HL-60 (cell line): ENCODE measurements around the gene HOXA11.

Experiments used
- DNase-seq, 2 experiments: peaks; one replicate each; pipeline ENCODE4 v3.0.0-alpha.2; 2010 to 2020; ENCODE audit warnings: low read depth in 1 of 2, low spot score in 1 of 2
- H3K27ac ChIP-seq: fragments of 250-450 bp; sonication (Bioruptor Pico); replicated peaks from 2 replicates; pipeline ENCODE4 v1.5.1; 2020; ENCODE audit warnings: mild to moderate bottlenecking, moderate library complexity
- H3K27me3 ChIP-seq: fragments of 250-450 bp; sonication (Bioruptor Pico); 2 replicates; pipeline ENCODE4 v1.5.1; 2021; ENCODE audit warnings: mild to moderate bottlenecking, moderate library complexity; ENCODE audit not compliant: insufficient read depth, poor library complexity, severe bottlenecking
- H3K4me3 ChIP-seq: replicated peaks from 2 replicates; pipeline ENCODE4 v1.5.1; 2011; ENCODE audit warnings: mild to moderate bottlenecking, control low read depth, low read length; ENCODE audit not compliant: insufficient read depth
- GABPA ChIP-seq: IDR thresholded peaks from 2 replicates; pipeline ENCODE4 v1.6.1; 2012; ENCODE audit warnings: low read depth
- POLR2AphosphoS5 ChIP-seq: IDR thresholded peaks from 2 replicates; pipeline ENCODE4 v1.6.1; 2012; ENCODE audit warnings: low read depth
- REST ChIP-seq: IDR thresholded peaks from 2 replicates; pipeline ENCODE4 v1.6.1; 2012; ENCODE audit warnings: low read depth; ENCODE audit not compliant: insufficient replicate concordance
- SPI1 ChIP-seq: IDR thresholded peaks from 2 replicates; pipeline ENCODE4 v1.6.1; 2012; ENCODE audit warnings: low read depth, mild to moderate bottlenecking, borderline replicate concordance
- TF ChIP-seq, protein P1 (sequence below): IDR thresholded peaks from one replicate; pipeline ENCODE4 v1.5.1; 2011; ENCODE audit warnings: low read length, control low read depth, inconsistent platforms; ENCODE audit not compliant: insufficient read depth

The HOXA11 gene

DNA sequence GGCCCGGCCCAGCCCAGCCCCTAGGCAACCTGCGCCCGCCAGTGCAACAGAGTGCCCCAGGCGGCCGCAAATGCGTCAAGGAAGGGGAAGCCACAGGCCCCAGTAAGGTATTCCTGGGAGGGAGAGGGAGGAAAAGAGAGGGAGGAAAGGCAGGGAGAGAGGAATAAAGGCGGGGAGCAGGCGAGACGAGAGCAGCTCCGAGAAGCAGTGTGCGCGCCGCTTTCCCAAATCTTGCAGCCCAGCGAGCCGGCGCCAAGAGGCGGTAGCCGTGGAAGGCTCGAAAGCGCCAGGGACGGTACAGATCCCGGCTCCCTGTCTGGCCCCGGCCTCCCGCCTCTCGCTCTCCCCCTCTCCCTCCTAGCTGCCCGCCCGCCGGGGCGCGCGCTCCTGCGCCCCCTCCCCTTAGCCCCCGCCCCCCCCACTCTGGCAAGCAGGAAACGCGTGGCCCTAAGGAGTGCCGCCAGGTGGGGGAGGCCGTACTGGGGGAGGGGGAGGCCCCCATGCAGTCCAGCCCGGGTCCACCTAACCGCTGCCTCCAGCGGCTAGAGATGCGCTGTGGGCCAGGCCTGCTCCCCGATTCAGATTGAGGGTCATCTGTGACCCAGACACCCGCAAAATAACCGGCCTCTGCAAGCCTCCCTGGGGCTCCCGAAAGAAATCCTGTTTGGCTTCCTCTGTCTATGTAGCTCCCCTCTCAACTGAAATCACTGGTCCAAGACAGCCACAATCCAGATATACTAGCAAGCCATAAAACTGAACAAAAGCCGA lies 15.2 kb downstream of the HOXA11 start:
- peaks cover 88% of the 10 kb centered on the region for H3K27me3 ChIP-seq
- no peak overlapping the region for H3K27ac ChIP-seq
- no peak for DNase-seq

DNA sequence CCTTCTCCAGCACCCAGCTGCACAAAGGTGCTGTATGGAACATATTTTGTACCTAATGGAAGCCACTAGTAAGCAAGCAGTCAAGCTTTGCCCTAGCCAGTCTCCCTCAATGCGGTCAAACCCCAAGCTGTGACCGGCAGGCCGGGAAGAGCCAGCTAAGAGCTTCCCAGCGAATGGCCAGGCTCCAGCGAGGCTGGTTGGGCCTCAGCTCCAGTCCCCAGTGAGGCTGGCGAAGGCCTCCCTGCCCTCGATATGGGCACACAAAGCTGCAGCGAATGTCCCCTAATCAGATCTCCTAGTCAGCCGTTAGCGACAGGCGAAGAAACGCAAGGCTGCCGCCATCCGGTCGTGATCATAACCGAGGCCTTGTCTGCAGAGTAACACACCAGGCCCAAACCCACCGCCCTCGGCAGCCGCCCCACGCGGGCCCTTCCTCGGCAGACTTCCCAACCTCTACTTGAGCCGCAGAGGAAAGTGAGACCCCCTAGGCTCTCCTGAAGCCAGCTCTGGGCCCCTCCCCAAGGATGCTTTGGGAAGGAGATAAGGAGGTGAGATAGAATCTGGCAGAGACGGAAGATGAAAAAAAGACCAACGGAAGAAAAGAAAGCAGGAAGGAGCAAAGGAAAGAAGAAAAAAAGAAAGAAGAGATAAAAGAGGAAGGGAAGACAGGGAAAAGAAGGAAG lies 16.6 kb downstream of the HOXA11 start:
- H3K4me3 ChIP-seq = no peak overlapping the region
- DNase-seq = no peak

More for the DNA sequence above, 15.2 kb downstream of the HOXA11 start:
- TF ChIP-seq POLR2AphosphoS5 (no peak), GABPA (no peak)
- H3K4me3 ChIP-seq = no peak overlapping the region

GRCh38 chr7:27167916-27168264 lies 17.1 kb downstream of the HOXA11 start:
- TF ChIP-seq REST = no peak
- TF ChIP-seq, protein P1, sequence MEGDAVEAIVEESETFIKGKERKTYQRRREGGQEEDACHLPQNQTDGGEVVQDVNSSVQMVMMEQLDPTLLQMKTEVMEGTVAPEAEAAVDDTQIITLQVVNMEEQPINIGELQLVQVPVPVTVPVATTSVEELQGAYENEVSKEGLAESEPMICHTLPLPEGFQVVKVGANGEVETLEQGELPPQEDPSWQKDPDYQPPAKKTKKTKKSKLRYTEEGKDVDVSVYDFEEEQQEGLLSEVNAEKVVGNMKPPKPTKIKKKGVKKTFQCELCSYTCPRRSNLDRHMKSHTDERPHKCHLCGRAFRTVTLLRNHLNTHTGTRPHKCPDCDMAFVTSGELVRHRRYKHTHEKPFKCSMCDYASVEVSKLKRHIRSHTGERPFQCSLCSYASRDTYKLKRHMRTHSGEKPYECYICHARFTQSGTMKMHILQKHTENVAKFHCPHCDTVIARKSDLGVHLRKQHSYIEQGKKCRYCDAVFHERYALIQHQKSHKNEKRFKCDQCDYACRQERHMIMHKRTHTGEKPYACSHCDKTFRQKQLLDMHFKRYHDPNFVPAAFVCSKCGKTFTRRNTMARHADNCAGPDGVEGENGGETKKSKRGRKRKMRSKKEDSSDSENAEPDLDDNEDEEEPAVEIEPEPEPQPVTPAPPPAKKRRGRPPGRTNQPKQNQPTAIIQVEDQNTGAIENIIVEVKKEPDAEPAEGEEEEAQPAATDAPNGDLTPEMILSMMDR = no peak
- no peak for TF ChIP-seq GABPA
- TF ChIP-seq SPI1 = no peak
- no peak for TF ChIP-seq POLR2AphosphoS5
- no peak overlapping the region for H3K4me3 ChIP-seq
- peaks cover 85% of the 10 kb centered on the region for H3K27me3 ChIP-seq
- H3K27ac ChIP-seq = no peak overlapping the region
- no peak for DNase-seq

More for the DNA sequence above, 16.6 kb downstream of the HOXA11 start:
- TF ChIP-seq, protein P1 = no peak
- TF ChIP-seq GABPA (no peak), REST (no peak), SPI1 (no peak), POLR2AphosphoS5 (no peak)
- Histone ChIP-seq H3K27me3 (peaks cover 88% of the 10 kb centered on the region), H3K27ac (no peak overlapping the region)
